Measurements from ENCODE around the gene UGT1A4. TPM values are rescaled to one million over a fixed set of nuclear protein-coding genes. Genes with fewer than 3 reads are reported as not detected.
A peak's percentile ranks its signal among the peaks of the same experiment; 100 is the strongest.
"Not testable (repeated sequence)": the region's sequence is repeated elsewhere in the genome, so short reads cannot be mapped to it uniquely, and the experiment has no call there.

UGT1A4 gene
- total RNA-seq, 1 experiment from 2014 or later = not detected

- peaks cover 0 to 10% (median 1%) of the 10 kb centered on the region in 3 experiments; a peak in 3 of 7 replicates for H3K36me3 Mint-ChIP-seq (ENCODE audit: insufficient read depth in 1 of 3, low read depth in 3 of 3)
- no peak overlapping the region for H2BK120ac ChIP-seq (ENCODE audit: low read depth, low read length, poor library complexity, severe bottlenecking)
- H3K4ac ChIP-seq (ENCODE audit: low read depth, low read length) = no peak overlapping the region
- H3K4me1 ChIP-seq (ENCODE audit: insufficient read depth, low read length) = no peaks in the 10 kb centered on the region
- no peak overlapping the region for H3T11ph ChIP-seq (ENCODE audit: low read length)
- no peak overlapping the region for H2BK5ac ChIP-seq (ENCODE audit: insufficient read length, low read length)
- H3K27ac Mint-ChIP-seq = peak overlapping the region in 2 of 3 experiments; percentile 88 to 92; a peak in 4 of 7 replicates
- H2BK12ac ChIP-seq (ENCODE audit: insufficient read length, low read depth, low read length) = no peak overlapping the region
- H3K18ac ChIP-seq (ENCODE audit: insufficient read length, low read depth, low read length) = no peak overlapping the region
- peaks cover 14 to 20% of the 10 kb centered on the region in 2 experiments for H3K4me1 Mint-ChIP-seq
- no peak overlapping the region for H3K56ac ChIP-seq (ENCODE audit: insufficient read length, low read depth, low read length)
- no peak overlapping the region for H4K5ac ChIP-seq (ENCODE audit: insufficient read length, low read depth, low read length)
- H3K23ac ChIP-seq (ENCODE audit: insufficient read length, low read depth, low read length) = no peak overlapping the region
- no peak for TF ChIP-seq CTCF (conservative IDR thresholded peaks at IDR 0.05)
- H4K20me1 ChIP-seq (ENCODE audit: control insufficient read depth, insufficient read depth, insufficient read length) = no peaks in the 10 kb centered on the region
- H3K14ac ChIP-seq (ENCODE audit: insufficient read depth, low read length) = no peak overlapping the region; the same call in 1 of the 2 replicates
- no peak overlapping the region for H2AFZ ChIP-seq (ENCODE audit: low read length)
- H2AK5ac ChIP-seq (ENCODE audit: insufficient read length, low read length) = no peak overlapping the region
- no peaks in the 10 kb centered on the region for H3K27me3 Mint-ChIP-seq (ENCODE audit: low read depth)
- no peaks in the 10 kb centered on the region for H3K79me2 ChIP-seq (ENCODE audit: insufficient read depth, low read length)
- no peak overlapping the region for H4K8ac ChIP-seq (replicated peaks; ENCODE audit: insufficient read length, low read depth, low read length)
- no peak overlapping the region for H3K9ac ChIP-seq (ENCODE audit: extremely low read depth, insufficient read length, low read length)
- no peak overlapping the region for H3K27ac ChIP-seq (ENCODE audit: insufficient read length, low read depth, low read length)
- H3K4me2 ChIP-seq (ENCODE audit: insufficient read depth, insufficient read length, low read length) = no peak overlapping the region
- peaks cover 4 to 11% of the 10 kb centered on the region in 2 experiments; a peak in 3 of 5 replicates for H3K9me3 Mint-ChIP-seq
- H3K23me2 ChIP-seq (ENCODE audit: insufficient read length, low read depth, low read length, poor library complexity, severe bottlenecking) = no peaks in the 10 kb centered on the region
- H3K9me3 ChIP-seq (ENCODE audit: control insufficient read depth, low read depth, low read length) = no peaks in the 10 kb centered on the region
- H3K27me3 ChIP-seq (ENCODE audit: insufficient read depth, low read length) = no peaks in the 10 kb centered on the region
- H4K91ac ChIP-seq (ENCODE audit: insufficient read length, low read depth, low read length) = no peak overlapping the region
- no peak overlapping the region for H2BK20ac ChIP-seq (ENCODE audit: low read depth, low read length, poor library complexity, severe bottlenecking)
- no CpG with 5 or more reads among the region's 1 CpG for WGBS (ENCODE audit: extremely low coverage, insufficient read length, low lambda C conversion rate)
- 0 out of 2 replicates have a peak overlapping the region, but pooled peaks have one; percentile 31 for H2BK15ac ChIP-seq (ENCODE audit: low read depth, low read length)
- H3K4me3 Mint-ChIP-seq = no peak overlapping the region
- H3K79me1 ChIP-seq (ENCODE audit: insufficient read depth, low read depth, low read length, poor library complexity, severe bottlenecking) = no peaks in the 10 kb centered on the region
- no peak for DNase-seq
These were observed 18.4 kb upstream of the UGT1A4 start for GRCh38 chr2:233700028-233700635.

DNA sequence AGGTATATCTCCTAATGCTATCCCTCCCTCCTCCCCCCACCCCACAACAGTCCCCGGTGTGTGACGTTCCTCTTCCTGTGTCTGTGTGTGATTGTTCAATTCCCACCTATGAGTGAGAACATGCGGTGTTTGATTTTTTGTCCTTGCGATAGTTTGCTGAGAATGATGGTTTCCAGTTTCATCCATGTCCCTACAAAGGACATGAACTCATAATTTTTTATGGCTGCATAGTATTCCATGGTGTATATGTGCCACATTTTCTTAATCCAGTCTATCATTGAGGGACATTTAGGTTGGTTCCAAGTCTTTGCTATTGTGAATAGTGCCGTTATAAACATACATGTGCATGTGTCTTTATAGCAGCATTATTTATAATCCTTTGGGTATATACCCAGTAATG is 17.7 kb upstream of the UGT1A4 start:
- H3K18ac ChIP-seq (ENCODE audit: insufficient read length, low read depth, low read length); H4K8ac ChIP-seq (replicated peaks; ENCODE audit: insufficient read length, low read depth, low read length); H3K27ac Mint-ChIP-seq; H3T11ph ChIP-seq (ENCODE audit: low read length); H3K4me1 ChIP-seq (ENCODE audit: insufficient read depth, low read length); H3K27me3 ChIP-seq (ENCODE audit: insufficient read depth, low read length); H2AK5ac ChIP-seq (ENCODE audit: insufficient read length, low read length); DNase-seq; H2BK20ac ChIP-seq (ENCODE audit: low read depth, low read length, poor library complexity, severe bottlenecking); H3K4me3 Mint-ChIP-seq; H3K79me2 ChIP-seq (ENCODE audit: insufficient read depth, low read length); H2BK12ac ChIP-seq (ENCODE audit: insufficient read length, low read depth, low read length); H2AFZ ChIP-seq (ENCODE audit: low read length); H3K79me1 ChIP-seq (ENCODE audit: insufficient read depth, low read depth, low read length, poor library complexity, severe bottlenecking); H3K56ac ChIP-seq (ENCODE audit: insufficient read length, low read depth, low read length); H3K36me3 Mint-ChIP-seq (ENCODE audit: insufficient read depth in 1 of 3, low read depth in 3 of 3); H3K23ac ChIP-seq (ENCODE audit: insufficient read length, low read depth, low read length); H3K4ac ChIP-seq (ENCODE audit: low read depth, low read length); H3K9ac ChIP-seq (ENCODE audit: extremely low read depth, insufficient read length, low read length); H2BK120ac ChIP-seq (ENCODE audit: low read depth, low read length, poor library complexity, severe bottlenecking); H2BK15ac ChIP-seq (ENCODE audit: low read depth, low read length); H3K14ac ChIP-seq (ENCODE audit: insufficient read depth, low read length); H3K9me3 ChIP-seq (ENCODE audit: control insufficient read depth, low read depth, low read length); H4K5ac ChIP-seq (ENCODE audit: insufficient read length, low read depth, low read length); H3K4me2 ChIP-seq (ENCODE audit: insufficient read depth, insufficient read length, low read length); H3K27ac ChIP-seq (ENCODE audit: insufficient read length, low read depth, low read length); H3K23me2 ChIP-seq (ENCODE audit: insufficient read length, low read depth, low read length, poor library complexity, severe bottlenecking); H2BK5ac ChIP-seq (ENCODE audit: insufficient read length, low read length); H3K27me3 Mint-ChIP-seq (ENCODE audit: low read depth); H4K91ac ChIP-seq (ENCODE audit: insufficient read length, low read depth, low read length); H4K20me1 ChIP-seq (ENCODE audit: control insufficient read depth, insufficient read depth, insufficient read length): not testable (repeated sequence)
- Mint-ChIP-seq H3K9me3 (peaks cover 4 to 11% of the 10 kb centered on the region in 2 experiments; a peak in 3 of 5 replicates), H3K4me1 (peaks cover 14 to 20% of the 10 kb centered on the region in 2 experiments)
- WGBS (ENCODE audit: extremely low coverage, insufficient read length, low lambda C conversion rate) = no CpG with 5 or more reads among the region's 5 CpGs
